HG02981 (cell line): ENCODE data around the gene PIP5KL1.

Experiments
- ATAC-seq: cut with Tn5 transposase; IDR thresholded peaks from one replicate; pipeline ENCODE4 v1.9.1; 2021; ENCODE audit warnings: mild to moderate bottlenecking, moderate library complexity; ENCODE audit not compliant: unreplicated experiment

PIP5KL1 gene

GRCh38 chr9:127968700-127969383 lies 38.3 kb upstream of the PIP5KL1 start:
- no peak for ATAC-seq

- no peak for ATAC-seq
Observed at GRCh38 chr9:127968042-127968441, 37.5 kb upstream of the PIP5KL1 start.

GRCh38 chr9:127967151-127967809 lies 36.7 kb upstream of the PIP5KL1 start:
- no peak for ATAC-seq

- ATAC-seq = no peak
Observed at GRCh38 chr9:127966416-127967150, 36.0 kb upstream of the PIP5KL1 start.

GRCh38 chr9:127965953-127966352 lies 35.4 kb upstream of the PIP5KL1 start:
- ATAC-seq = no peak

- ATAC-seq = no peak
Observed at GRCh38 chr9:127963359-127964064, 32.9 kb upstream of the PIP5KL1 start.

GRCh38 chr9:127963041-127963358 lies 32.4 kb upstream of the PIP5KL1 start:
- ATAC-seq = no peak

- no peak for ATAC-seq
Observed at GRCh38 chr9:127962278-127962677, 31.7 kb upstream of the PIP5KL1 start.

- ATAC-seq = no peak
Observed at GRCh38 chr9:127961613-127962155, 31.1 kb upstream of the PIP5KL1 start.

GRCh38 chr9:127961155-127961490 lies 30.5 kb upstream of the PIP5KL1 start:
- no peak for ATAC-seq

- ATAC-seq = no peak
Observed at GRCh38 chr9:127960410-127961154, 30.0 kb upstream of the PIP5KL1 start.

- no peak for ATAC-seq
Observed at GRCh38 chr9:127959841-127960409, 29.3 kb upstream of the PIP5KL1 start.

- no peak for ATAC-seq
Observed at GRCh38 chr9:127959398-127959797, 28.8 kb upstream of the PIP5KL1 start.

GRCh38 chr9:127958728-127959127 lies 28.2 kb upstream of the PIP5KL1 start:
- no peak for ATAC-seq

GRCh38 chr9:127955294-127956015 lies 24.9 kb upstream of the PIP5KL1 start:
- no peak for ATAC-seq

- no peak for ATAC-seq
Observed at GRCh38 chr9:127954831-127955293, 24.3 kb upstream of the PIP5KL1 start.

GRCh38 chr9:127953768-127954505 lies 23.4 kb upstream of the PIP5KL1 start:
- no peak for ATAC-seq

GRCh38 chr9:127953154-127953553 lies 22.6 kb upstream of the PIP5KL1 start:
- no peak for ATAC-seq
